Measurements from ENCODE around the gene SCN2B. TPM values are rescaled to one million over a fixed set of nuclear protein-coding genes. Genes with fewer than 3 reads are reported as not detected.

SCN2B gene
- total and polyA plus RNA-seq, 2 of the 4 experiments (the other 2 are of a cell fraction) = under 0.01 to 0.05 TPM

- no peak overlapping the region for H4K91ac ChIP-seq (ENCODE audit: insufficient read depth, low read depth, low read length)
- no peak overlapping the region for H3K27ac ChIP-seq (ENCODE audit: insufficient read depth, low read length)
- H2AK5ac ChIP-seq (ENCODE audit: low read depth, low read length) = no peak overlapping the region
- no peak overlapping the region for H3K4ac ChIP-seq (ENCODE audit: low read depth, low read length)
- no TSS peak for BruUV-seq (replicated peaks)
- ATAC-seq (ENCODE audit: low read depth) (peak; percentile 42), DNase-seq (no peak)
- H3K4me1 ChIP-seq (ENCODE audit: control insufficient read depth, insufficient read depth, low read length) = 0 out of 2 replicates have a peak, but pooled peaks cover 2% of the 10 kb centered on the region
- no peaks in the 10 kb centered on the region for H4K20me1 ChIP-seq (ENCODE audit: insufficient read depth, low read length)
- peaks cover 10% of the 10 kb centered on the region for H3K27me3 ChIP-seq (ENCODE audit: control insufficient read depth, insufficient read depth, low read length)
- ChIA-PET POLR2A (ENCODE audit: unreplicated experiment) (no interaction called here), CTCF (interaction anchor here (0.6 to 2.1 kb wide), 3 partner anchors 9 to 31 kb away, joined by 3 to 7 read pairs (median 5); no protein-coding TSS in a partner anchor)
- no peak overlapping the region for H3K14ac ChIP-seq (replicated peaks; ENCODE audit: low read depth, low read length)
- intact Hi-C loops (cut with micrococcal nuclease) (no loop called here), dilution Hi-C loops (cut with HindIII; ENCODE audit: low sequenced_read_pairs, unreplicated experiment) (no loop called here), in situ Hi-C loops (cut with MboI; ENCODE audit: low sequenced_read_pairs) (no loop called here)
- no peak overlapping the region for H3K23ac ChIP-seq (ENCODE audit: low read depth, low read length)
- H2BK20ac ChIP-seq (ENCODE audit: low read depth, low read length) = no peak overlapping the region
- WGBS, 2 experiments (ENCODE audit: extremely low coverage in 2 of 2, insufficient read length in 1 of 2) = 5% methylated on average over 11 of the region's 11 CpGs; no CpG with 5 or more reads in 1 of the 2 experiments
- no peak overlapping the region for H2AK9ac ChIP-seq (replicated peaks; ENCODE audit: low read depth, low read length, poor library complexity)
- H3K79me1 ChIP-seq (ENCODE audit: low read depth in 1 of 2, low read length in 2 of 2) = no peaks in the 10 kb centered on the region
- H4K8ac ChIP-seq (ENCODE audit: low read depth in 2 of 2, low read length in 2 of 2) = no peak overlapping the region
- no peak overlapping the region; the same call in 1 of the 2 replicates for H3K4me2 ChIP-seq (ENCODE audit: low read depth, low read length)
- peak overlapping the region; percentile 56 for H2AFZ ChIP-seq (replicated peaks; ENCODE audit: low read length, poor library complexity)
- H3K18ac ChIP-seq (ENCODE audit: low read depth, low read length) = no peak overlapping the region
- H3K36me3 ChIP-seq (ENCODE audit: control insufficient read depth, insufficient read depth, low read length) = no peaks in the 10 kb centered on the region
- H3K9me3 ChIP-seq (ENCODE audit: control insufficient read depth, insufficient read depth, low read length) = no peaks in the 10 kb centered on the region
- no peak overlapping the region for H3K9ac ChIP-seq (ENCODE audit: low read depth, low read length)
- H2BK120ac ChIP-seq (ENCODE audit: low read depth, low read length) = no peak overlapping the region
- no peak for TF ChIP-seq RAD21 (IDR thresholded peaks at IDR 0.05; ENCODE audit: low read length)
- TF ChIP-seq POLR2A (IDR thresholded peaks at IDR 0.05; ENCODE audit: low read depth, low read length) = no peak
- TF ChIP-seq SMC3 (IDR thresholded peaks at IDR 0.05; ENCODE audit: low read depth, low read length) = no peak
- no peak for TF ChIP-seq RFX5 (IDR thresholded peaks at IDR 0.05; ENCODE audit: low read depth, low read length)
- no peak for TF ChIP-seq CEBPB (IDR thresholded peaks at IDR 0.05; ENCODE audit: low read depth, low read length)
- TF ChIP-seq CHD1 (IDR thresholded peaks at IDR 0.05; ENCODE audit: low read depth, low read length) = no peak
- TF ChIP-seq ELK1 (IDR thresholded peaks at IDR 0.05; ENCODE audit: borderline replicate concordance, low read depth, low read length) = no peak
- no peak for TF ChIP-seq USF2 (IDR thresholded peaks at IDR 0.05; ENCODE audit: low read depth, low read length)
- no peak for TF ChIP-seq MXI1 (IDR thresholded peaks at IDR 0.05; ENCODE audit: borderline replicate concordance, low read depth, low read length)
- TF ChIP-seq CTCF (conservative IDR thresholded peaks at IDR 0.05; ENCODE audit: low read depth, low read length) = no peak
- no peak for TF ChIP-seq MAFK (IDR thresholded peaks at IDR 0.05; ENCODE audit: low read depth, low read length)
- no peak for TF ChIP-seq MAZ (IDR thresholded peaks at IDR 0.05; ENCODE audit: borderline replicate concordance, low read depth, low read length)
- no peak overlapping the region for H4K5ac ChIP-seq (ENCODE audit: low read depth, low read length)
- no peak overlapping the region for H2BK5ac ChIP-seq (ENCODE audit: low read depth, low read length, poor library complexity, severe bottlenecking)
- H3K56ac ChIP-seq (ENCODE audit: extremely low read depth, insufficient read depth, low read length) = no peak overlapping the region
- H3K9me1 ChIP-seq (ENCODE audit: insufficient read depth, low read length) = no peaks in the 10 kb centered on the region
- no peak overlapping the region for H3K4me3 ChIP-seq (ENCODE audit: insufficient read depth, low read depth, low read length)
- no peak overlapping the region for H2BK15ac ChIP-seq (ENCODE audit: low read depth, low read length)
Measured at GRCh38 chr11:118180300-118180703, 3.9 kb upstream of the SCN2B start.

Measured in IMR-90 (cell line).